ENCODE data around the gene CCDC157.
"Not testable (repeated sequence)": the region's sequence is repeated elsewhere in the genome, so short reads cannot be mapped to it uniquely, and the experiment has no call there.

Gene CCDC157

GRCh38 chr22:30392661-30393321, 36.0 kb downstream of the CCDC157 start:
- no peak for DNase-seq

GRCh38 chr22:30393322-30393680, 36.5 kb downstream of the CCDC157 start:
- no peak for DNase-seq

GRCh38 chr22:30393885-30394284, 37.1 kb downstream of the CCDC157 start:
- DNase-seq, result no peak

GRCh38 chr22:30396871-30397655, 40.3 kb downstream of the CCDC157 start, which contains the start of gene SEC14L2:
SEC14L2 (plus strand) TSS chr22:30397018; CDS start chr22:30397117, 99 bp downstream.
- DNase-seq, result peak; percentile 51

GRCh38 chr22:30397656-30398635, 41.1 kb downstream of the CCDC157 start:
- DNase-seq, result no peak

- no peak for DNase-seq
These were observed 42.2 kb downstream of the CCDC157 start for GRCh38 chr22:30398685-30399680.

- DNase-seq, result no peak
These were observed 42.9 kb downstream of the CCDC157 start for GRCh38 chr22:30399718-30400117.

GRCh38 chr22:30400159-30400558, 43.4 kb downstream of the CCDC157 start:
- DNase-seq, result no peak

- DNase-seq, result not testable (repeated sequence)
These were observed 44.2 kb downstream of the CCDC157 start for GRCh38 chr22:30401024-30401423.

GRCh38 chr22:30402028-30402765, 45.4 kb downstream of the CCDC157 start:
- DNase-seq, result no peak

GRCh38 chr22:30402766-30403104, 45.9 kb downstream of the CCDC157 start:
- DNase-seq, result not testable (repeated sequence)

GRCh38 chr22:30404307-30404706, 47.5 kb downstream of the CCDC157 start:
- no peak for DNase-seq

GRCh38 chr22:30405731-30406130, 48.9 kb downstream of the CCDC157 start:
- DNase-seq, result no peak

- no peak for DNase-seq
These were observed 49.6 kb downstream of the CCDC157 start for GRCh38 chr22:30406400-30406799.

GRCh38 chr22:30408388-30409102, 51.7 kb downstream of the CCDC157 start:
- DNase-seq, result no peak

GRCh38 chr22:30411780-30412179, 55.0 kb downstream of the CCDC157 start:
- no peak for DNase-seq

GRCh38 chr22:30413001-30413400, 56.2 kb downstream of the CCDC157 start:
- no peak for DNase-seq

GRCh38 chr22:30413745-30414524, 57.1 kb downstream of the CCDC157 start:
- no peak for DNase-seq

GRCh38 chr22:30414525-30415047, 57.8 kb downstream of the CCDC157 start:
- DNase-seq, result no peak
